Central memory CD8-positive, alpha-beta T cell (primary cell): ENCODE measurements around the gene EXOSC3.
"Not testable (repeated sequence)": the region's sequence is repeated elsewhere in the genome, so short reads cannot be mapped to it uniquely, and the experiment has no call there.

Source experiments
- ATAC-seq: fragments of 150-1000 bp; cut with Tn5 transposase; replicated peaks from 2 replicates; pipeline ENCODE4 v1.10.0; 2022; ENCODE audit warnings: mild to moderate bottlenecking, moderate FRiP score, moderate number of reproducible peaks; ENCODE audit not compliant: poor library complexity, severe bottlenecking; ENCODE audit errors: extremely low read depth
- DNase-seq, 2 donors: peaks; one replicate each; pipeline ENCODE4 v3.0.0; 2021; ENCODE audit warnings: low spot score in 2 of 2
- H3K27ac Mint-ChIP-seq: one replicate; pipeline ENCODE4 v1.8.0; 2022; ENCODE audit warnings: low read depth, mild to moderate bottlenecking, moderate library complexity, mixed read lengths
- H3K27me3 Mint-ChIP-seq: one replicate; pipeline ENCODE4 v1.8.0; 2022; ENCODE audit warnings: mixed read lengths
- H3K36me3 Mint-ChIP-seq: one replicate; pipeline ENCODE4 v1.8.0; 2022; ENCODE audit warnings: mild to moderate bottlenecking, moderate library complexity, mixed read lengths; ENCODE audit not compliant: insufficient read depth
- H3K4me1 Mint-ChIP-seq: one replicate; pipeline ENCODE4 v1.8.0; 2022; ENCODE audit warnings: mixed read lengths
- H3K4me3 Mint-ChIP-seq: one replicate; pipeline ENCODE4 v1.8.0; 2022; ENCODE audit warnings: mild to moderate bottlenecking, moderate library complexity, mixed read lengths
- H3K9me3 Mint-ChIP-seq: one replicate; pipeline ENCODE4 v1.8.0; 2022; ENCODE audit warnings: mixed read lengths

Gene EXOSC3

GRCh38 chr9:37784616-37785483 lies at the start of gene EXOSC3:
EXOSC3 (minus strand) TSS chr9:37785064; CDS start chr9:37785044, 20 bp downstream.
- peaks cover 40% of the 10 kb centered on the region for H3K4me1 Mint-ChIP-seq
- peak within 1 kb of the TSS; percentile 98 for H3K27ac Mint-ChIP-seq
- H3K36me3 Mint-ChIP-seq = peaks cover 28% of the 10 kb centered on the region
- DNase-seq = peak; percentile 70
- ATAC-seq = peak; percentile 87
- no peaks in the 10 kb centered on the region for H3K27me3 Mint-ChIP-seq
- H3K9me3 Mint-ChIP-seq = no peaks in the 10 kb centered on the region
- peak within 1 kb of the TSS; percentile 98 for H3K4me3 Mint-ChIP-seq

- ATAC-seq = no peak
- H3K27ac Mint-ChIP-seq = no peak overlapping the region
- H3K4me1 Mint-ChIP-seq = peaks cover 5% of the 10 kb centered on the region
These were observed 42.8 kb upstream of the EXOSC3 start for GRCh38 chr9:37827483-37828165.

GRCh38 chr9:37825174-37825573 lies 40.3 kb upstream of the EXOSC3 start:
- not testable (repeated sequence) for H3K27ac Mint-ChIP-seq, H3K4me3 Mint-ChIP-seq, DNase-seq, H3K9me3 Mint-ChIP-seq, H3K27me3 Mint-ChIP-seq, ATAC-seq, H3K4me1 Mint-ChIP-seq
- H3K36me3 Mint-ChIP-seq = peaks cover 24% of the 10 kb centered on the region

More at GRCh38 chr9:37827483-37828165, 42.8 kb upstream of the EXOSC3 start:
- H3K36me3 Mint-ChIP-seq = peaks cover 21% of the 10 kb centered on the region
- no peaks in the 10 kb centered on the region for H3K9me3 Mint-ChIP-seq
- DNase-seq = no peak
- no peaks in the 10 kb centered on the region for H3K27me3 Mint-ChIP-seq
- no peak overlapping the region for H3K4me3 Mint-ChIP-seq

GRCh38 chr9:37820142-37820541 lies 35.3 kb upstream of the EXOSC3 start:
- no peak overlapping the region for H3K27ac Mint-ChIP-seq
- no peaks in the 10 kb centered on the region for H3K27me3 Mint-ChIP-seq
- ATAC-seq = no peak
- no peaks in the 10 kb centered on the region for H3K9me3 Mint-ChIP-seq
- H3K4me1 Mint-ChIP-seq = peaks cover 4% of the 10 kb centered on the region
- H3K4me3 Mint-ChIP-seq = no peak overlapping the region
- DNase-seq = no peak
- H3K36me3 Mint-ChIP-seq = peaks cover 22% of the 10 kb centered on the region

GRCh38 chr9:37818849-37819248 lies 34.0 kb upstream of the EXOSC3 start:
- DNase-seq (no peak), ATAC-seq (no peak)
- H3K36me3 Mint-ChIP-seq = peaks cover 15% of the 10 kb centered on the region
- no peaks in the 10 kb centered on the region for H3K27me3 Mint-ChIP-seq
- H3K9me3 Mint-ChIP-seq = no peaks in the 10 kb centered on the region
- no peak overlapping the region for H3K4me3 Mint-ChIP-seq
- peaks cover 4% of the 10 kb centered on the region for H3K4me1 Mint-ChIP-seq
- H3K27ac Mint-ChIP-seq = no peak overlapping the region

- no peak overlapping the region for H3K4me3 Mint-ChIP-seq
These were observed 28.0 kb upstream of the EXOSC3 start for GRCh38 chr9:37812773-37813379.

GRCh38 chr9:37811906-37812476 lies 27.1 kb upstream of the EXOSC3 start:
- H3K4me1 Mint-ChIP-seq = peaks cover 18% of the 10 kb centered on the region
- H3K4me3 Mint-ChIP-seq = no peak overlapping the region
- DNase-seq (no peak), ATAC-seq (no peak)
- peaks cover 5% of the 10 kb centered on the region for H3K36me3 Mint-ChIP-seq
- no peak overlapping the region for H3K27ac Mint-ChIP-seq
- H3K27me3 Mint-ChIP-seq = no peaks in the 10 kb centered on the region
- no peaks in the 10 kb centered on the region for H3K9me3 Mint-ChIP-seq

More at GRCh38 chr9:37812773-37813379, 28.0 kb upstream of the EXOSC3 start:
- ATAC-seq (no peak), DNase-seq (no peak)
- Mint-ChIP-seq H3K27me3 (no peaks in the 10 kb centered on the region), H3K4me1 (peaks cover 18% of the 10 kb centered on the region), H3K27ac (no peak overlapping the region), H3K36me3 (peaks cover 5% of the 10 kb centered on the region), H3K9me3 (no peaks in the 10 kb centered on the region)

- H3K36me3 Mint-ChIP-seq, H3K4me3 Mint-ChIP-seq, H3K27me3 Mint-ChIP-seq, DNase-seq, H3K27ac Mint-ChIP-seq, H3K9me3 Mint-ChIP-seq, ATAC-seq: not testable (repeated sequence)
- peaks cover 33% of the 10 kb centered on the region for H3K4me1 Mint-ChIP-seq
These were observed 24.8 kb upstream of the EXOSC3 start for GRCh38 chr9:37809676-37810075.

- no peaks in the 10 kb centered on the region for H3K27me3 Mint-ChIP-seq
- H3K4me3 Mint-ChIP-seq = no peak overlapping the region
- ATAC-seq = no peak
- no peak overlapping the region for H3K27ac Mint-ChIP-seq
- peaks cover 7% of the 10 kb centered on the region for H3K36me3 Mint-ChIP-seq
- peaks cover 33% of the 10 kb centered on the region for H3K4me1 Mint-ChIP-seq
- DNase-seq = no peak
- no peaks in the 10 kb centered on the region for H3K9me3 Mint-ChIP-seq
These were observed 21.4 kb upstream of the EXOSC3 start for GRCh38 chr9:37806271-37806670.

- peaks cover 26% of the 10 kb centered on the region for H3K4me1 Mint-ChIP-seq
These were observed 17.3 kb upstream of the EXOSC3 start for GRCh38 chr9:37801959-37802711.

GRCh38 chr9:37801287-37801850 lies 16.5 kb upstream of the EXOSC3 start:
- DNase-seq (no peak), ATAC-seq (peak; percentile 21)
- Mint-ChIP-seq H3K4me1 (peaks cover 23% of the 10 kb centered on the region), H3K9me3 (no peaks in the 10 kb centered on the region), H3K27ac (peak overlapping the region; percentile 69), H3K4me3 (peak overlapping the region; percentile 86), H3K27me3 (no peaks in the 10 kb centered on the region), H3K36me3 (peaks cover 13% of the 10 kb centered on the region)

More at GRCh38 chr9:37801959-37802711, 17.3 kb upstream of the EXOSC3 start:
- no peak for DNase-seq
- Mint-ChIP-seq H3K27ac (peak overlapping the region; percentile 69), H3K9me3 (no peaks in the 10 kb centered on the region), H3K4me3 (peak overlapping the region; percentile 86), H3K27me3 (no peaks in the 10 kb centered on the region), H3K36me3 (peaks cover 13% of the 10 kb centered on the region)
- ATAC-seq = no peak
